Aorta (tissue), 5 donors: ENCODE measurements around the gene LPO. TPM values are rescaled to one million over a fixed set of nuclear protein-coding genes. Genes with fewer than 3 reads are reported as not detected.

Experiments used
- ATAC-seq: fragments of 200-7000 bp; cut with Tn5 transposase; one replicate; pipeline ENCODE4 v1.9.1; 2022; ENCODE audit warnings: moderate library complexity; ENCODE audit not compliant: low FRiP score
- DNase-seq, 2 donors: peaks; one replicate each; pipeline ENCODE4 v3.0.0-alpha.2; 2020
- H3K27ac ChIP-seq, 2 donors: one replicate each; pipeline ENCODE4 v1.5.1; 2013; ENCODE audit warnings: low read length in 2 of 2, mild to moderate bottlenecking in 2 of 2, moderate library complexity in 2 of 2, control low read depth in 1 of 2, inconsistent platforms in 1 of 2, low read depth in 1 of 2
- H3K27me3 ChIP-seq, 2 donors: one replicate each; pipeline ENCODE4 v1.6.1; 2013; ENCODE audit warnings: control low read depth in 1 of 2, low read length in 1 of 2, mild to moderate bottlenecking in 1 of 2, moderate library complexity in 1 of 2; ENCODE audit not compliant: insufficient read depth in 2 of 2, control insufficient read depth in 1 of 2
- H3K36me3 ChIP-seq, 2 donors: one replicate each; pipeline ENCODE4 v1.6.1; 2013; ENCODE audit warnings: control low read depth in 1 of 2, low read length in 1 of 2, mild to moderate bottlenecking in 1 of 2; ENCODE audit not compliant: insufficient read depth in 2 of 2, control insufficient read depth in 1 of 2
- H3K4me1 ChIP-seq, 2 donors: one replicate each; pipeline ENCODE4 v1.6.1; 2013; ENCODE audit warnings: low read length in 2 of 2, control low read depth in 1 of 2, mild to moderate bottlenecking in 1 of 2, moderate library complexity in 1 of 2; ENCODE audit not compliant: insufficient read depth in 2 of 2, control insufficient read depth in 1 of 2
- H3K4me3 ChIP-seq, 2 donors: one replicate each; pipeline ENCODE4 v1.5.1; 2013; ENCODE audit warnings: low read length in 2 of 2, control low read depth in 1 of 2, mild to moderate bottlenecking in 1 of 2
- H3K9me3 ChIP-seq: one replicate; pipeline ENCODE4 v1.6.1; 2013; ENCODE audit warnings: mild to moderate bottlenecking, low read length; ENCODE audit not compliant: control insufficient read depth
- WGBS, 2 donors: extraction: QIAGEN DNeasy Blood & Tissue Kit; methylation state at CpG; one replicate each; pipeline ENCODE4 v1.1.7; 2013; 5-methylcytosine and 5-hydroxymethylcytosine counted together
- intact Hi-C, 2 donors: fragments of 100-400 bp; cut with DNase I; formaldehyde crosslinking; loops; one replicate each; pipeline versions ENCODE4 v1.14.2 to v1.15.0; 2022
- polyA plus RNA-seq, 2 donors: library from polyadenylated mRNA; stranded (reverse); fragments of 200-250 nt; gene quantifications; one replicate each; pipeline ENCODE4 v1.2.3, GENCODE V29; 2013
- total RNA-seq, 2 donors: library from RNA; stranded (reverse); fragmentation: NEBNext Ultra II Directional; extraction: Animal tissue kit (Norgen Biotek cat#: 25700); gene quantifications; one replicate each; pipeline ENCODE4 v1.2.1, GENCODE V29; 2021
- donor health status: healthy with polysubstance abuse.
- donor health status: Bipolar disorder and iron deficiency.
- donor health status: DM: no; HTN: no; CAD: no.
- donor health status: DM: no; HTN: no; CAD: no.
- donor health status: DM: yes; HTN: yes; CAD: no.

LPO gene
- total and polyA plus RNA-seq, 4 donors, result not detected

DNA sequence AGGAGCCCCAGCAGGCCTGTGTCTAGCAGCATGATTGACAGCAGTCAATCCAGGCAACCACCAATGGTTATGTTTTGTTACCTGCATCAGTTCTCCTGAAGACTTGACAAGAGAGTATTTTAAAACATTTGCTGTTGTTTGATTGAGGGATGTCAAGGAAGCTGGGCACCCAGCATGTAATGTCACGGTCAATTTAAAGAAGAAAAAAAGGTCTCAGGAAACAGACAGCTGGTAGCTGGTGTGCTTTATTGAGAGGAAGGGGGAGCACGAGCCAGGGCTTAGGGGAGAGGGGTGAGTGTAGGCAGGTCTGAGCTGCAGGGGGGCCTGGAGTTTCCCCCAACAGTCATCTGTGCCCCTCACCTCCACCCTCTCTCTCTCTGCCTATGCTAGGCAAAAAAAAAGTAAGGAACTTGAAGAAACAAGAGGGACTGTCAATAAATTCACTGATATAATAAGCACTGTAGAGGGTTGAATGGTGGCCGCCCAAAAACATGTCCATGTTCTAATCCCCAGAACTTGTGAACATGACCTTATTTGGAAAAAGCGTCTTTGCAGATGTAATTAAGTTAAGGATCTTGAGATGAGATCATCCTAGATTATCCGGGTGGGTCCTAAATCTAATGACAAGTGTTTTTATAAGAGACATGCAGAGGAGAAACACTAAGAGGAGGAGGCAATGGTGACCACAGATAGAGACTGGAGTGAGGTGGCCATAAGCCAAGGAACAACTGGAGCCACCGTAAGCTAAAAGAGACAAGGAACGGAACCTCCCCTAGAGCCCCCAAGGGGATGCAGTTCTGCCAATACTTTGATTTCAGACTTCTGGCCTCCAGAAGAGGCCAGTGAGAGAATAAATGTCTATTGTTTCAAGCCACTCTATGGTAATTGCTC lies 75.7 kb downstream of the LPO start:
- intact Hi-C loops, result no loop called here
- no peak for DNase-seq

DNA sequence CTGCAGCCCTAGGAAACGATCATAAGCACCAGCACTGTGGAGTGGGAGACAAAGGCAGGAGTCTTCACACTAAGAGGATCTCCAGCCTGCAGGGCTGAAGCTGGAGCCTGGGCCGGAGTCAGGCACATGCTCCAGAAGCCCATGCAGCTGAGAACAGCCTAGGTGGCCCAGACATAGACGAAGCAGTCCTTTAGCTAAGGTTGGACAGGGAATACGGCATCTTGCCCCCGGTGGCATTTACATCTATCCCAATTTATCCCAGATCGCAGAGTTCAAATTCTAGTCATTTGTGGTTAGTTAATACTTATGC lies 76.3 kb downstream of the LPO start:
- no peaks in the 10 kb centered on the region for H3K4me1 ChIP-seq
- H3K27me3 ChIP-seq, result no peaks in the 10 kb centered on the region
- no peak overlapping the region for H3K4me3 ChIP-seq
- no peaks in the 10 kb centered on the region for H3K36me3 ChIP-seq
- H3K27ac ChIP-seq, result no peak overlapping the region
- intact Hi-C loops, result no loop called here
- no peaks in the 10 kb centered on the region for H3K9me3 ChIP-seq
- ATAC-seq (no peak), DNase-seq (peak in 1 of 2 donors; percentile 22)
- WGBS, 2 donors, result 89 to 92% methylated on average over 6 of the region's 6 CpGs

More for the DNA sequence above, 75.7 kb downstream of the LPO start:
- Histone ChIP-seq H3K9me3 (no peaks in the 10 kb centered on the region), H3K4me1 (no peaks in the 10 kb centered on the region), H3K4me3 (no peak overlapping the region), H3K36me3 (no peaks in the 10 kb centered on the region), H3K27me3 (no peaks in the 10 kb centered on the region), H3K27ac (no peak overlapping the region)
- ATAC-seq, result no peak
- WGBS, 2 donors, result 66 to 81% methylated on average over 7 of the region's 7 CpGs

GRCh38 chr17:58315281-58315711 lies 76.9 kb downstream of the LPO start:
- intact Hi-C loops, result no loop called here
- Histone ChIP-seq H3K36me3 (no peaks in the 10 kb centered on the region), H3K9me3 (no peaks in the 10 kb centered on the region), H3K27me3 (no peaks in the 10 kb centered on the region), H3K4me1 (no peaks in the 10 kb centered on the region), H3K27ac (no peak overlapping the region), H3K4me3 (no peak overlapping the region)
- ATAC-seq (no peak), DNase-seq (peak in 1 of 2 donors; percentile 67)
- WGBS, 2 donors, result 93 to 95% methylated on average over 6 of the region's 6 CpGs

- no peak for ATAC-seq
- WGBS, 2 donors, result 94 to 97% methylated on average over 4 of the region's 4 CpGs
- intact Hi-C loops, result no loop called here
Observed at GRCh38 chr17:58315750-58316149, 77.4 kb downstream of the LPO start.

DNA sequence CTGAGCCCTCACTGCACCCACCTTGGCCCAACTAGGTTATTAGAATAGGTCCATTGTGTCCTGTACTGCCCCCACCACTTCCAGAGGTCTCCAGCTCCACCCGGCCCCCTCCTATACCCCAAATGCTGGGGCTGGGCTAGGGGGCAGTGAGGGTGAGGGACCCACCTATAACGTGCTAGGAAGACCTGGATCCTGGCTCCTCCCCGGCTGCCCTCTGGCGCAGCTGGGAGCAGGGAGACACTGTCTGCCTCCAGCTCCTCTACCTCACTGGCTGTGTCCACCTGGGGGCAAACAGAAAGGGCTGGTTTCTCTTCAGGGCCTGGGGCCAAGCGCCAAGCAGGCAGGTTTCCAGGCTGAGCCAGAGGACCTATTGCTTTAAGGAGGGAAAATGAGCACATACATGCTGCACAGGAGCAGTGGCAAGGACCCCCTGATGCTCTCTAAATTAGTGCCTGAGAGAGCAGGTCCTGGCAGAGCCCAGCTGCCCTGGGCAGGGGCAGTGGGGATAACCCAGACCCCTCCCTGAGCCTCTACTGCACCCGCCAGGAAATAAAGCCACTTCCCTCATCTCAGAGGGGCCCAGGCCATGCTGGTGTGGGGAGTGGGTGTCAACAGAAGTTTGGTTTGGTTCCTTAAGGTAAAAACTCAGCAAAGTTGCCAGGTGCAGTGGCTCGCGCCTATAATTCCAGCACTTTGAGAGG lies 78.0 kb downstream of the LPO start:
- ATAC-seq, result no peak
- Histone ChIP-seq H3K27ac (no peak overlapping the region), H3K27me3 (no peaks in the 10 kb centered on the region), H3K36me3 (no peaks in the 10 kb centered on the region), H3K9me3 (no peaks in the 10 kb centered on the region), H3K4me1 (no peaks in the 10 kb centered on the region), H3K4me3 (no peak overlapping the region)
- peak; percentile 35 to 51 for DNase-seq
- 90 to 95% methylated on average over 8 of the region's 8 CpGs for WGBS, 2 donors
- intact Hi-C loops, result no loop called here

More at GRCh38 chr17:58315750-58316149, 77.4 kb downstream of the LPO start:
- H3K9me3 ChIP-seq, result no peaks in the 10 kb centered on the region
- H3K27me3 ChIP-seq, result no peaks in the 10 kb centered on the region
- H3K27ac ChIP-seq, result no peak overlapping the region
- no peaks in the 10 kb centered on the region for H3K4me1 ChIP-seq
- no peak overlapping the region for H3K4me3 ChIP-seq
- H3K36me3 ChIP-seq, result no peaks in the 10 kb centered on the region
- no peak for DNase-seq

GRCh38 chr17:58317421-58318064 lies 79.2 kb downstream of the LPO start:
- no peak for ATAC-seq
- no peaks in the 10 kb centered on the region for H3K36me3 ChIP-seq
- H3K4me3 ChIP-seq, result no peak overlapping the region
- 30 to 35% methylated on average over 5 of the region's 5 CpGs for WGBS, 2 donors
- no peaks in the 10 kb centered on the region for H3K27me3 ChIP-seq
- H3K27ac ChIP-seq, result no peak overlapping the region
- intact Hi-C loops, result no loop called here
- no peaks in the 10 kb centered on the region for H3K4me1 ChIP-seq
- no peaks in the 10 kb centered on the region for H3K9me3 ChIP-seq
- DNase-seq, result peak; percentile 38 to 56

DNA sequence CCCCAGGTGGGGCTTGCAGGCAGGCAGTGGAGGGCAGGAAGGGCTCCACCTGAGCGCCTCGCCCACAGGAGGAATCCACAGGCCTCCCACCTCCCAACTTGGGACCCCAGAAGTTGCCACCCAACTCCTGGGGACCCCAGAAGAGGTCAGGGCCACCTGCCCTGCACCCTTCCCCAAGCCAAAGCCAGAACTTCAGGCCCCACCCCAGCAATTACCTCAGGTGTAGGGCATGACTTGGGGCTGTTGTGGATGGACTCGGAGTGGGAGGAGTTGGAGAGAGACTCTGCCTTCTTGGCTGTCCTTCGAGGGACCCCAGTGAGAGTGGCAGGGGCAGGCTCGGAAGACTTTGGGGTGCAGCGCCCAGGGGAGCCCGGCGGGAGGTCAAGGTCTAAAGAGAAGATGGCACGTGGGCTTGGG lies 79.7 kb downstream of the LPO start:
- no peak overlapping the region for H3K4me3 ChIP-seq
- no peaks in the 10 kb centered on the region for H3K27me3 ChIP-seq
- no peaks in the 10 kb centered on the region for H3K9me3 ChIP-seq
- ATAC-seq, result no peak
- H3K4me1 ChIP-seq, result no peaks in the 10 kb centered on the region
- no peaks in the 10 kb centered on the region for H3K36me3 ChIP-seq
- WGBS, 2 donors, result 90 to 93% methylated on average over 9 of the region's 9 CpGs
- H3K27ac ChIP-seq, result no peak overlapping the region
- intact Hi-C loops, result no loop called here
- DNase-seq, result peak in 1 of 2 donors; percentile 71
